Endothelial cell of hepatic sinusoid (primary cell): Measurements from ENCODE around the gene ZBTB7C.
"Not testable (repeated sequence)": the region's sequence is repeated elsewhere in the genome, so short reads cannot be mapped to it uniquely, and the experiment has no call there.

Source experiments
- in situ Hi-C: cut with HindIII; loops from 2 replicates; pipeline ENCODE4 v1.10.0; 2017; ENCODE audit warnings: low sequenced_read_pairs

ZBTB7C gene

GRCh38 chr18:48304906-48305693 lies 104.1 kb downstream of the ZBTB7C start:
- in situ Hi-C loops: loop anchor here (5.0 kb wide), 1 partner anchor 73 kb away; no protein-coding TSS in a partner anchor

GRCh38 chr18:48303883-48304282 lies 105.3 kb downstream of the ZBTB7C start:
- in situ Hi-C loops: no loop called here

- in situ Hi-C loops: no loop called here
Measured at GRCh38 chr18:48302736-48303135, 106.4 kb downstream of the ZBTB7C start.

- in situ Hi-C loops: no loop called here
Measured at GRCh38 chr18:48300463-48300961, 108.7 kb downstream of the ZBTB7C start.

- in situ Hi-C loops: no loop called here
Measured at GRCh38 chr18:48297139-48297538, 112.0 kb downstream of the ZBTB7C start.

GRCh38 chr18:48296581-48296980 lies 112.6 kb downstream of the ZBTB7C start:
- in situ Hi-C loops: no loop called here

- in situ Hi-C loops: no loop called here
Measured at GRCh38 chr18:48295586-48296311, 113.4 kb downstream of the ZBTB7C start.

- in situ Hi-C loops: loop anchor here (5.0 kb wide), 1 partner anchor 43 kb away; no protein-coding TSS in a partner anchor
Measured at GRCh38 chr18:48294899-48295585, 114.1 kb downstream of the ZBTB7C start.

GRCh38 chr18:48293954-48294898 lies 115.0 kb downstream of the ZBTB7C start:
- in situ Hi-C loops: loop anchor here (5.0 kb wide), 1 partner anchor 42 kb away; no protein-coding TSS in a partner anchor

GRCh38 chr18:48292782-48293424 lies 116.3 kb downstream of the ZBTB7C start:
- in situ Hi-C loops: loop anchor here (5.0 kb wide), 1 partner anchor 41 kb away; no protein-coding TSS in a partner anchor

GRCh38 chr18:48292229-48292628 lies 117.0 kb downstream of the ZBTB7C start:
- in situ Hi-C loops: loop anchor here (5.0 kb wide), 1 partner anchor 40 kb away; no protein-coding TSS in a partner anchor

GRCh38 chr18:48290162-48290926 lies 118.8 kb downstream of the ZBTB7C start:
- in situ Hi-C loops: loop anchor here (5.0 kb wide), 1 partner anchor 38 kb away; no protein-coding TSS in a partner anchor

GRCh38 chr18:48284743-48285142 lies 124.4 kb downstream of the ZBTB7C start:
- in situ Hi-C loops: no loop called here

GRCh38 chr18:48284011-48284410 lies 125.2 kb downstream of the ZBTB7C start:
- in situ Hi-C loops: not testable (repeated sequence)

GRCh38 chr18:48281460-48281859 lies 127.7 kb downstream of the ZBTB7C start:
- in situ Hi-C loops: not testable (repeated sequence)

GRCh38 chr18:48279312-48279711 lies 129.9 kb downstream of the ZBTB7C start:
- in situ Hi-C loops: no loop called here

- in situ Hi-C loops: no loop called here
Measured at GRCh38 chr18:48278081-48278480, 131.1 kb downstream of the ZBTB7C start.

GRCh38 chr18:48274301-48274700 lies 134.9 kb downstream of the ZBTB7C start:
- in situ Hi-C loops: no loop called here

- in situ Hi-C loops: no loop called here
Measured at GRCh38 chr18:48270929-48271328, 138.3 kb downstream of the ZBTB7C start.
